CD4-positive, alpha-beta T cell treated with Interferon alpha-2 for 1 hour (primary cell): ENCODE measurements around the gene MOSPD3.
"Not testable (repeated sequence)": the region's sequence is repeated elsewhere in the genome, so short reads cannot be mapped to it uniquely, and the experiment has no call there.

Experiments used
- DNase-seq, 2 donors: peaks; one replicate each; pipeline ENCODE4 v3.0.0-alpha.2; 2020 to 2022

MOSPD3 gene

DNA sequence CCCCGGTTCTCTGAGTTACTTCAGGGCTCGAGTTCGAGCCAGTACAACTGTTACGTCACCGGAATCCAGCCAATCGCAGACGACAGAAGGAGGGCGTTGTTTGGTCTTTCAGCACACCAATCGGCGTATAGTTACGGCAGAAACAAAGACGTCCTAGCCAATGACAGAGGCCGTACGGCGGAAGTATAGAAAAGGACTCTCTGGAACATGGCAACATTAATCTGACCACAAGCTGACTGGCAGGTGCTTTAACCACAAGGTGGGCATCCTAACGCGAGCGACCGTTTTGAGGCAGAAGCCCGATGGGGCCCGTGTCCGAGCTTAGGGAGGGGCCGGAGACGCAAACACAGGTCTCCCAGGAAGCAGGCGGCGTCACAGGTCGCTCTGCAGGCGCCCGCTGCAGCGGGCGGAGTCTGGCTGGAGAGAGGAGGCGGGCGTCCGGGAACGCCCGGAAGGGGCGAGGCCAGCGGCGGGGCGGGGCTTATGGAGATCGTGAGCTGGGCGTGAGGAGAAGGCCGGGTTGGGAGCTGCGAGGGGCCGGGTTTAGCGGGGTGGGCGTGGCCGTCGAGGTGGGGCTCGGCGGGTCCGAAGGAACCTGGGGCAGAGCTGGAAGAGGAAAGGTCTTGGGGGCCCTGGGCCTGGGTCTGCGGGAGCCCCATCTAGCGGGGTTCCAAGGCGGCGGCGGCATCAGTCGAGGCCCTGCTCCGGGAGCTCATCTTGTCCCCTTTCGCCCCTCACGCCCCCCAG is at the start of gene MOSPD3:
MOSPD3 (plus strand) TSS at position 558 of the 747 bp plus-strand sequence. CDS start 252 bp downstream, outside the sequence.
- DNase-seq: peak; percentile 98

GRCh38 chr7:100563100-100563564 is 49.2 kb upstream of the MOSPD3 start:
- DNase-seq: no peak

- DNase-seq: peak; percentile 80 to 86
Observed at GRCh38 chr7:100563809-100564400, 48.4 kb upstream of the MOSPD3 start.

DNA sequence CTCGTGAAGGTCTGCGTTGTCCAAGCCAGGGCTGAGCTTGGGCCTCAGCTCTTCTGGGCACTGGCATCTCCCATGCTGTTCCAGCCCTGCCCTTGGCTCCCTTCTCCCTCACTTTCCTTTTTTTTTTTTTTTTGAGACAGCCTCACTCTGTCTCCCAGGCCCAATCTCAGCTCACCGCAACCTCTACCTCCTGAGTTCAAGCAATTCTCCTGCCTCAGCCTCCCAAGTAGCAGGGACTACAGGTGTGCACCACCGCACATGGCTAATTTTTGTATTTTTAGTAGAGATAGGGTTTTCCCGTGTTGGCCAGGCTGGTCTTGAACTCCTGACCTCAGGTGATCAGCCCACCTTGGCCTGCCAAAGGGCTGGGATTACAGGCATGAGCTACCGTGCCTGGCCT is 47.9 kb upstream of the MOSPD3 start:
- DNase-seq: not testable (repeated sequence)

DNA sequence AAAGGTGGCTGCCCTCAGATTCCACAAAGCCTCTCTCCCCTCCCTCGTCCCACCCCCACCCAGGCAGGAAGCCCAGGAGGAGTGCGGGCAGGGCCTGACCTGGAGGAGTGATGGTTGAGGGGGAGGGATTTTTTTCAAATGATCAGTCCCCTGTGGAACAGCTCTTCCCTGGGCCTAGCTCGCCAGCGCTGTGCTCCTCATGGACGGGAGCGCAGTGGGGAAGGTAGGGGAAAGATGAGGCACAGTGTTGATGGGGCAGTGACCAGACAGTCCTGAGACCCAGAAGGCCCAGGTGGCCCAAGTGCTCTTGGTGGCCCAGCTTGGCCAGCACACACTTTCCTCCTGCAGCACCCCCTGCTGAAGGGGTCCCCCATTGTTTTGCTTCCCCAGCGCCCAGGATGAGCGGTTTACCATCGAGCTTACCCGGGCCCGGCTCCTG is 47.2 kb upstream of the MOSPD3 start:
- no peak for DNase-seq

- no peak for DNase-seq
Observed at GRCh38 chr7:100566018-100566531, 46.3 kb upstream of the MOSPD3 start.

GRCh38 chr7:100567031-100567730 is 45.2 kb upstream of the MOSPD3 start:
- no peak for DNase-seq

DNA sequence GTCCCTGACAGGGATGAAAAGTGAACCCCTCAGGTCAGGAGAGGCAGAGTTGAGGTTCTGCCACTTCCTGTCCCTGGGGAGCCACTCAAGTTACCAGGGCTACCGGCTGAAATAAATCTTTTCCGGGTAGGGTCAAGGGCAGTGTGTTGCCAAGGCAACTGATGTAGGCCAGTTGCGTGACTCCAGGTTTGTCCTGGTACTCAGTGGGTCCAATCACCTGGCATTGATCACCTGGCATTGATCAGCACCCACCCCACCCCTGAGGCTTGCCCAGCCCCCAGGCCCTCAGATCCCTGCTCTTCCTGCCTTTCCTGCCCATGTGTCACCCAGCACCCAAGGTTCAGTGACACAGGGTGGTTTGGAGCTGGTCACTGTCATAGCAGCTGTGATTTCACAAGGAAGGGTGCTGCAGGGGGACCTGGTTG is 44.6 kb upstream of the MOSPD3 start:
- no peak for DNase-seq

- DNase-seq: no peak
Observed at GRCh38 chr7:100568176-100568895, 44.0 kb upstream of the MOSPD3 start.

DNA sequence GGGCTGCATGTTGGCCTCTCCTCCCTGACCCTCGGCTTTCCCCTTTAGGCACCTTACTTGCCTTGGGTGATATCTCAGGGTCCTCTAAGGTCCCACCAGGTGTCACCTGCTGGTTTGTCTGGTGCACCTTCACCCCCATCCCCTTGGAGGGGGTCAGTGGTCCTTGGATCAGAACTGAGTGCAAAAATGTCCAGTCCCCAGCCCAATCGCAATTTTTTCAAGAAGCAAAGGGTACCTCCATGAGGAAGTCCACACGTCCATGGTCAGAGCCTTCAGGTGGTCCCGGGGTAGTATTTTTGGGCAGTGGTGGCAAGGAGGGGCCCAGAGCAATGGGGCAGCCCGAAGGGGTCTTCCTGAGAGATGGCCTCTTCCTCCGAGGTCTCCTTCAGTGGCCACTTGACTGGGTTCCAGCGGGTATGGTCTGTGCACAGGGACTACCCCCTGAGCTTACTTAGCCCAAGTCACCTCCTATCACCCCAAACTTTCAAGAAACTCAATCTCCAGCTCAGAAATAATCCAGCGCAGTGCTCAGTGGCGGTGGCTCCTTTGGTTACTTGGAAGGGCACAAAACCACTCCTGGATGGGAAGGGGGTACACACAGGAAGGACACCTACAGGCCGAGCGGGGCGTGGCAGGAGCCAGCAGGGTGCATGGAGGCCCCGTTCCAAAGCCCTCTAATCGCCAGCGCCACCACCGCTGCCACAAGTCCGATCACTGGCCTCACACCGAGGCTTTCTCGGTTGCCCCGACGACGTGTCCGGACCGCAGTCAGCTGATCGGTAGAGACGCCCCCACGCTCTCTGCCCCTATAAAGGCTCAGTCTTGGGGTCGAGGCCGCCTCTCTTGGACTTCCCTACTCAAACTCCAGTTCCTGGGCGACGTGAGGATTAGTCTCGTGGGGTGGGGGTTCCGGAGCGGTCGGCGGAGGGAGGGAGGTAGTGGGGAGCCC is 43.2 kb upstream of the MOSPD3 start:
- DNase-seq: peak; percentile 40 to 61

DNA sequence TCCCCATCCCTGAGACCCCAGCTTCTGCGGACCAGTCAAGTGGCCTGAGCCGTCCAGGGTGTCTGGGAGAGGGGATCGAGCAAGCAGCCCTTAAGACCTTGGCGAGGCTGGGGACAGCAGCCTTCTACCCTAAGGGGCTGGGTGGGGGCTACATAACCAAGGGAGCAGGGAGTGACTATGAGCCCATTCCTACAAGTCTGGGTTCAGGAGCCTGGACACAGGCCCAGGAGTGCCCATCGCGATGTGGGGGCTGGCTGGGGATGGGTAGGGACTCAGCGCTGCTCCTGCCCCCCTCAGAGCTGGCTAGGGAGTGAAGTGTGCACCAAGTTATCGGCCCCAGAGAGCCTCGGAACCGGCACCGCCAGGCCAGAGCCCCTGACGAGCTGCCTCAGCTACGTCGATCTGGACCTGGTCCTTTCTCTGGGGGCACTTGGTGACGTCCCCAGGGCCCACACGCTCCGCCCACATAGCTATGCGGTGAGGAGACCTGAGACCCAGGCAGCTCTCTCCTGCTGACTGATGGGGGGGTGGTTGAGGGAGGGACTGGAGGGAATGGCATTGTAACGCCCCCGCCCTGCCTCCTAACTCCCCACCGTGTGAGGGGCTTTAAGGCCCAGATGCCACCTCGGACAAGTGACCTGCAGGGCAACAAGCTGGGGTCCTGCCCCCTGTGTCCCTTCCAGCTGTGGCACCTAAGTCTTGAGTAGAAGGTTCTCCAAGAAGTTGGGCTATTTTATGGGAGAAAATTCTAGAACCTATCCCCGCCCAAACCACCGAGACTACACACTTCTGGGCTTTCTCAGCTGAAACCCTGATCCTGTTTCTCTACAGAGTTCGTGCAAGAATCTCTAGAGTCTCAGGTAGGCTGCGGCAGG is 41.1 kb upstream of the MOSPD3 start:
- no peak for DNase-seq

DNA sequence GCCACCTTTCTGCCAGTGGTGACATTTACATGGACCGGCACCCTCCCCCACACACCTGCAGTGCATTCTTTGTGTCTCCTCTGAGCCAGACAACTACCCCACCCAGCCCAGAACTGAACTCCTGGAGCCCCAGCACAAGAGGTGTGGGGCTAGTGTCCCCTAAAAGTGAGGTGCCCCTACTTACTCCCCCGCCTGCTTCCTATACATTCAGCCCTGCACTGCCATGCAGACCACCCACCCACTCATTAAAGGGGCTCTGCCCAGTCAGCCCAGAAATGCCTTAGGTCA is 40.6 kb upstream of the MOSPD3 start:
- no peak for DNase-seq

DNA sequence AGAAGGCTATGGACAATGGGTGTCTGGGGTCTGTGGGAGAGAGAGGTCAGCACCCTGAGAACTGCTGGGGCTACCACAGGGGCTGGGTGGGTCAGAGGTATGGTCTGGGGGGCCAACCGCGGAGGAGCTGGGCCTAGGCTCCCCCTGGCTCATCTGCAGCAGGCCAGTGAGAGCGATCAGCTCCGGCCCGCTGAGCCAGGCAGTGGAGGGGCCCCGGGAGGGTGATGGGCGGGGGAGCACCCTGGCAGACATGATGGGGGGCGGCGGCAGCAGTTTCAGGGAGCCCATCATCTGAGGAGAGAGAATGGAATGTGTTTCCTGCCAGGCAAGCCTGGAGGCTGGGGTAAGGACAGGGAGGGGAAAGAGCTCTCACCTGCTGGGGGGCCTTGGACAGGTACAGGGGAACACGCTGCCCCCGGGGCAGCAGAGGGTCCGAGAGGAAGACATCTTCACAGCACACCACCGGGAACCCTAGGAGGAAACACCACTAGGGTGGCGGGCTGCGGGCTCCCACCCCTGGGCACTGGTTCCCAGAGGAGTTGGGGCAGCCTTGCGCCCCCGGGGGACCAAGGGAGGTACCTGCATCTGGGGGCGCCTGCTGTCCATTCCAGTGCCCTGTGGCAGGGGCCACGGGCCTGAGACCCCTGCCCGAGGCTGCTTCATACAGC is 39.9 kb upstream of the MOSPD3 start:
- DNase-seq: no peak

DNA sequence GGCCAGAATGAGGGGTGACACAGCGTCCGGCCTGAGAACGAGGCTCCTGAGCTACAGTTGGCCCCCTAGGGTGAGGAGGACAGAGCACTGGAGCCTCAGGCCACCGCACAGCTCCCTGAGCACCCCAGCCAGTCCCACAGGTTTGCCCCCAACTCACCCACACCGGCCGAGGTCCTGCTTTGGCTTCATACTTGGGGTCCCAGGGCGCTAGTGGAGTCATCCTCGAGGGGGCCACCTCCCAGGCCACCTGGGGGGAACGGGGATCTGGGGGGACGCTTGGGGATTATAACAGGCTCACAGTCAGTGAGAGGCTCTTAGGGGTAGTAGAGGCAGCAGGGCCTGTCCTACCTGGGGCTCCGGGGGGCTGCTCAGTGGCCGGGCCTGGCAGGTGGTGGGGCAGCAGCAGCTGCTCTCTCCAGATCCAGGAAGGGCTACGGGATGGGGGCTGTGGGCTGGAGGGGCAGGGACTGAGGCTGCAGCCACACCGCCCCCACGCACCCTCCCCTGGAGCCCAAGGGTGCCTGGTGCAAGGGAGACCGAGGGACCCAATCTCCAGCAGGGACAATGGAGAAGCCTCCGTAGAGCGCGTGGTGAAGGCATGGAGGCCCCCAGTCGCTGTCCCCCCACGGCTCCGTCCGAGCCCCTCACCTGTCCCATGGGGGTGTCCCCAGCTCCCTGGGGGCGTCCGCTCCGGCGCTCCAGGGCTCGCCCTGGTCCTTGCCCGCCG is 39.2 kb upstream of the MOSPD3 start:
- DNase-seq: no peak

- no peak for DNase-seq
Observed at GRCh38 chr7:100573691-100574361, 38.5 kb upstream of the MOSPD3 start, which contains the start of gene SAP25. SAP25 (minus strand) TSS chr7:100573900; CDS start chr7:100573742, 158 bp downstream.

DNA sequence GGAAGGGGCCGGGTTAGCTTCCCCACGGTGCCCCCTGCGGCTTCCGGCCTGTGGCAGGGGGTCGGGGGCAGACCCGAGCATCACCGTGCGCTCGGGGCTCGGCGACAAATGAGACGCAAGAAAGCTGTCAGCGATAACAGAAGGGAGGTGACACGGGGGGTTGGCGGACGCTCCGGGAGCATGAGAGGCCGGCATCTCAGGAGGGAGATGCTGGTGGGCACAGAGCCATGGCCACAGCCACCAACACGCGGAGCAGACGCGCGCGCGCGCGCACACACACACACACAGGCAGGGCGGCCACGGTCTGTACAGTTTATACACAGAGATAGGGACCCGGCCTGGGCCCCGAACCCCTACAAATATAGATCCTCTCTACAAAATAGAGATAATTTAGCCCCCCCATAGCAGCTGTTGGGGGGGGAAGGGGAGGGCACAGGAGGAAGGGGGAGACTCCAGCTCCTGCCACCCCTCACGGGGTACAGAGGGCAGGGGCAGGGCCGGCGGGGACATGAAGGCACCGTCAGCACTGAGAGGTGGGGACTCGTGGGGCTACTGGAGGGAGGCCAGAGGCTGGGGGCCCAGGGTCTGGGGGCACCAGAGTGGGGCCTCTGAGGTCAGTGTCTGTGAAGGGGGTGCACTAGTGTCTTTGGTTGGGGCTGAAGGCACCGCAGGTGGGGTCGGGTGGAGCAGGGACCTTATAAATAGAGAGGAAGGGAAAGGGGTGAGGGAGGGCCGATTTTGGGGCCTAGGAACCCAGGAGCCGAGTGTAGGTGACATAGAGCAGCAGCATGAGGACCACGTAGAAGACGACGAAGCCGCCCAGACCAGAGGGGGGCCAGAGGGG is 37.8 kb upstream of the MOSPD3 start:
- no peak for DNase-seq

DNA sequence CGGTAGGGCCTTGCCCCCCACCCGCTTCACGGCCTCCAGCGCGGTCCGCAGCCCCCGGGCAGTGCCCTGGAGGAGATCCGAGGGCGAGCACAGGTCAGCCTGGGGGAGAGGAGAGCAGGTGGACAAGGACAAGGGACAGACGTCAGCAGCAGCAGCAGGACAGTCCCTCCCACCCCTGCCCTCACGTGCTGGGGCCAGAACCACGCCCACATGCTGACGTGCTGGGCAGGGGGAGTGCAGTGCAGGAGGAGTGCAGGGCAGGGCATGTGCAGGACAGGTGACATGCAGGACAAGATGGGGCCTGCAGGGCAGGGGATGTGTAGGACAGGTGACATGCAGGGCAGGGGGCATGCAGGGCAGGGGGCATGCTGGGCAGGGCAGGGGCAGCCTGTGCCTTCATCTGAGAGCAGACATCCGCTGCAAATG is 37.1 kb upstream of the MOSPD3 start:
- DNase-seq: no peak
